Activated naive CD8-positive, alpha-beta T cell treated with anti-CD3 and anti-CD28 coated beads, Interleukin-2, amount 10 ng/mL, durations not matched to agents 7 days and 5 days (primary cell): Measurements from ENCODE around the gene MRPS6. TPM values are rescaled to one million over a fixed set of nuclear protein-coding genes. Genes with fewer than 3 reads are reported as not detected.

Source experiments
- ATAC-seq: fragments of 150-1000 bp; cut with Tn5 transposase; one replicate; pipeline ENCODE4 v1.10.0; 2021; ENCODE audit warnings: low read depth, moderate library complexity
- POLR2A ChIA-PET: fragments of 350-600 bp; sonication (Branson Sonifier 250); formaldehyde crosslinking; loops from one replicate; lab custom pipeline; 2021; ENCODE audit warnings: antibody characterized with exemption; lab: Charles Lee
- DNase-seq: peaks from one replicate; pipeline ENCODE4 v3.0.0; 2021
- H3K27ac Mint-ChIP-seq: one replicate; pipeline ENCODE4 v1.8.0; 2022; ENCODE audit warnings: mild to moderate bottlenecking, mixed read lengths
- H3K27me3 Mint-ChIP-seq: one replicate; pipeline ENCODE4 v1.8.0; 2022; ENCODE audit warnings: mild to moderate bottlenecking, moderate library complexity, mixed read lengths
- H3K36me3 Mint-ChIP-seq: one replicate; pipeline ENCODE4 v1.8.0; 2021; ENCODE audit warnings: mild to moderate bottlenecking, mixed read lengths
- H3K4me1 Mint-ChIP-seq: one replicate; pipeline ENCODE4 v1.8.0; 2021; ENCODE audit warnings: mixed read lengths
- H3K4me3 Mint-ChIP-seq: one replicate; pipeline ENCODE4 v1.8.0; 2022; ENCODE audit warnings: mild to moderate bottlenecking, moderate library complexity, mixed read lengths
- H3K9me3 Mint-ChIP-seq: one replicate; pipeline ENCODE4 v1.8.0; 2021; ENCODE audit warnings: mixed read lengths
- total RNA-seq, 2 experiments: library from RNA; stranded (reverse); gene quantifications; one replicate each; pipeline ENCODE4 v1.2.3, GENCODE V29; 2021

MRPS6 gene
- total RNA-seq, 2 experiments from 2014 or later: 75.7 to 77.2 TPM

- ATAC-seq (no peak), DNase-seq (no peak)
- Mint-ChIP-seq H3K36me3 (peaks cover 35% of the 10 kb centered on the region), H3K4me3 (no peak overlapping the region), H3K4me1 (peaks cover 40% of the 10 kb centered on the region), H3K27me3 (no peaks in the 10 kb centered on the region), H3K9me3 (peaks cover 5% of the 10 kb centered on the region), H3K27ac (peak overlapping the region; percentile 56)
- POLR2A ChIA-PET: no interaction called here
Observed at GRCh38 chr21:34157521-34157920, 84.1 kb downstream of the MRPS6 start.

GRCh38 chr21:34158866-34159835, 85.8 kb downstream of the MRPS6 start:
- Mint-ChIP-seq H3K27me3 (no peaks in the 10 kb centered on the region), H3K4me1 (peaks cover 26% of the 10 kb centered on the region), H3K9me3 (peaks cover 8% of the 10 kb centered on the region), H3K36me3 (peaks cover 25% of the 10 kb centered on the region), H3K27ac (no peak overlapping the region), H3K4me3 (no peak overlapping the region)
- ATAC-seq (no peak), DNase-seq (no peak)
- POLR2A ChIA-PET: interaction anchor here (0.8 kb wide), 1 partner anchor 39 kb away, joined by 3 read pairs; no protein-coding TSS in a partner anchor

GRCh38 chr21:34166468-34166867, 93.1 kb downstream of the MRPS6 start:
- ATAC-seq: no peak
- DNase-seq: no peak
- POLR2A ChIA-PET: interaction anchor here (1.2 kb wide), 1 partner anchor 12 kb away, joined by 4 read pairs; no protein-coding TSS in a partner anchor
- H3K9me3 Mint-ChIP-seq: peaks cover 25% of the 10 kb centered on the region
- no peaks in the 10 kb centered on the region for H3K4me1 Mint-ChIP-seq
- no peak overlapping the region for H3K4me3 Mint-ChIP-seq
- no peak overlapping the region for H3K27ac Mint-ChIP-seq
- H3K36me3 Mint-ChIP-seq: peaks cover 47% of the 10 kb centered on the region
- no peaks in the 10 kb centered on the region for H3K27me3 Mint-ChIP-seq

- H3K4me3 Mint-ChIP-seq: no peak overlapping the region
- ATAC-seq: no peak
- H3K36me3 Mint-ChIP-seq: peaks cover 44% of the 10 kb centered on the region
- no peak for DNase-seq
- H3K9me3 Mint-ChIP-seq: peaks cover 31% of the 10 kb centered on the region
- no peak overlapping the region for H3K27ac Mint-ChIP-seq
- no peaks in the 10 kb centered on the region for H3K4me1 Mint-ChIP-seq
- H3K27me3 Mint-ChIP-seq: no peaks in the 10 kb centered on the region
- POLR2A ChIA-PET: no interaction called here
Observed at GRCh38 chr21:34170886-34171285, 97.5 kb downstream of the MRPS6 start.

- peaks cover 3% of the 10 kb centered on the region for H3K4me1 Mint-ChIP-seq
- peaks cover 29% of the 10 kb centered on the region for H3K9me3 Mint-ChIP-seq
- peaks cover 24% of the 10 kb centered on the region for H3K36me3 Mint-ChIP-seq
- no peak for ATAC-seq
- no peak overlapping the region for H3K4me3 Mint-ChIP-seq
- DNase-seq: no peak
- POLR2A ChIA-PET: no interaction called here
- no peak overlapping the region for H3K27ac Mint-ChIP-seq
- H3K27me3 Mint-ChIP-seq: no peaks in the 10 kb centered on the region
Observed at GRCh38 chr21:34174470-34174869, 101.1 kb downstream of the MRPS6 start.

- no peak for ATAC-seq
- H3K4me3 Mint-ChIP-seq: no peak overlapping the region
- no peak for DNase-seq
- POLR2A ChIA-PET: no interaction called here
- peaks cover 23% of the 10 kb centered on the region for H3K9me3 Mint-ChIP-seq
- H3K27me3 Mint-ChIP-seq: no peaks in the 10 kb centered on the region
- no peak overlapping the region for H3K27ac Mint-ChIP-seq
- H3K4me1 Mint-ChIP-seq: peaks cover 3% of the 10 kb centered on the region
- peaks cover 19% of the 10 kb centered on the region for H3K36me3 Mint-ChIP-seq
Observed at GRCh38 chr21:34176448-34176847, 103.1 kb downstream of the MRPS6 start.

- Mint-ChIP-seq H3K4me3 (no peak overlapping the region), H3K36me3 (peaks cover 15% of the 10 kb centered on the region), H3K27ac (no peak overlapping the region), H3K4me1 (peaks cover 3% of the 10 kb centered on the region), H3K9me3 (peaks cover 14% of the 10 kb centered on the region), H3K27me3 (no peaks in the 10 kb centered on the region)
- DNase-seq (no peak), ATAC-seq (no peak)
- POLR2A ChIA-PET: no interaction called here
Observed at GRCh38 chr21:34177919-34178567, 104.7 kb downstream of the MRPS6 start.

- H3K27me3 Mint-ChIP-seq: no peaks in the 10 kb centered on the region
- peaks cover 10% of the 10 kb centered on the region for H3K36me3 Mint-ChIP-seq
- POLR2A ChIA-PET: no interaction called here
- peaks cover 10% of the 10 kb centered on the region for H3K9me3 Mint-ChIP-seq
- H3K27ac Mint-ChIP-seq: no peak overlapping the region
- ATAC-seq (no peak), DNase-seq (no peak)
- peaks cover 3% of the 10 kb centered on the region for H3K4me1 Mint-ChIP-seq
- no peak overlapping the region for H3K4me3 Mint-ChIP-seq
Observed at GRCh38 chr21:34179204-34179935, 106.0 kb downstream of the MRPS6 start.

GRCh38 chr21:34180407-34180806, 107.0 kb downstream of the MRPS6 start:
- no peaks in the 10 kb centered on the region for H3K27me3 Mint-ChIP-seq
- H3K9me3 Mint-ChIP-seq: peaks cover 10% of the 10 kb centered on the region
- no peak overlapping the region for H3K27ac Mint-ChIP-seq
- H3K4me1 Mint-ChIP-seq: peaks cover 3% of the 10 kb centered on the region
- POLR2A ChIA-PET: no interaction called here
- ATAC-seq (no peak), DNase-seq (no peak)
- H3K36me3 Mint-ChIP-seq: peaks cover 11% of the 10 kb centered on the region
- H3K4me3 Mint-ChIP-seq: no peak overlapping the region

- peaks cover 11% of the 10 kb centered on the region for H3K36me3 Mint-ChIP-seq
- POLR2A ChIA-PET: no interaction called here
- no peaks in the 10 kb centered on the region for H3K27me3 Mint-ChIP-seq
- no peak overlapping the region for H3K27ac Mint-ChIP-seq
- H3K9me3 Mint-ChIP-seq: peaks cover 10% of the 10 kb centered on the region
- no peak for DNase-seq
- H3K4me1 Mint-ChIP-seq: peaks cover 3% of the 10 kb centered on the region
- no peak overlapping the region for H3K4me3 Mint-ChIP-seq
- ATAC-seq: no peak
Observed at GRCh38 chr21:34180826-34181359, 107.5 kb downstream of the MRPS6 start.

GRCh38 chr21:34181431-34182039, 108.2 kb downstream of the MRPS6 start:
- H3K27ac Mint-ChIP-seq: no peak overlapping the region
- H3K27me3 Mint-ChIP-seq: no peaks in the 10 kb centered on the region

GRCh38 chr21:34182436-34182835, 109.1 kb downstream of the MRPS6 start:
- Mint-ChIP-seq H3K36me3 (peaks cover 13% of the 10 kb centered on the region), H3K27ac (no peak overlapping the region), H3K9me3 (peaks cover 4% of the 10 kb centered on the region), H3K27me3 (no peaks in the 10 kb centered on the region), H3K4me1 (peaks cover 3% of the 10 kb centered on the region), H3K4me3 (no peak overlapping the region)
- ATAC-seq (no peak), DNase-seq (no peak)
- POLR2A ChIA-PET: no interaction called here

More at GRCh38 chr21:34181431-34182039, 108.2 kb downstream of the MRPS6 start:
- peaks cover 3% of the 10 kb centered on the region for H3K4me1 Mint-ChIP-seq
- POLR2A ChIA-PET: no interaction called here
- ATAC-seq: no peak
- H3K36me3 Mint-ChIP-seq: peaks cover 11% of the 10 kb centered on the region
- no peak for DNase-seq
- no peak overlapping the region for H3K4me3 Mint-ChIP-seq
- peaks cover 8% of the 10 kb centered on the region for H3K9me3 Mint-ChIP-seq
